GM12865 (cell line): ENCODE data around the gene MMP24.
A peak's percentile ranks its signal among the peaks of the same experiment; 100 is the strongest.

Source experiments
- DNase-seq: peaks from one replicate; pipeline ENCODE4 v3.0.0; 2010; ENCODE audit warnings: low read depth
- H3K4me3 ChIP-seq: 2 replicates; pipeline ENCODE4 v1.5.1; 2011; ENCODE audit warnings: mild to moderate bottlenecking, low read depth, low read length, control low read depth
- TF ChIP-seq, protein P1 (sequence below): IDR thresholded peaks from 2 replicates; pipeline ENCODE4 v1.5.1; 2011; ENCODE audit warnings: low read length, control low read depth, low read depth, inconsistent platforms; ENCODE audit not compliant: insufficient read depth; ENCODE audit errors: missing control alignments

MMP24 gene

DNA sequence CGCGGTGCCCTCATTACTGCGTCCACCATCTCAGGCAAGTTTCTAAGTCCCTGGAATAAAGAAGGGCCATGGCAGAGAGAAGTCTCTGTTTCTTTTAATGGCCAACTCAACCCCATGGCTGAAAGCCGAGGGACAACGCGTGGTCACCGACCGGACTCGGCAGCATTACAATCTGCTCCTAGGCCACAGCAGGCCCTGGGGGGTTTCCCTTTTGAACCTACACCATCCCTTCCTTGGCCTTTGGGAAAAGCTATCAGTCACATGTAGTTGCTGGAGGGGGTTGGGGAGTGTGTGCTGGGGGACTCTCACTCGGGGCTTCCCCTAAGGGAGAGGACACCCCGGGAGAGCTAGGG lies 76.9 kb downstream of the MMP24 start:
- TF ChIP-seq, protein P1, sequence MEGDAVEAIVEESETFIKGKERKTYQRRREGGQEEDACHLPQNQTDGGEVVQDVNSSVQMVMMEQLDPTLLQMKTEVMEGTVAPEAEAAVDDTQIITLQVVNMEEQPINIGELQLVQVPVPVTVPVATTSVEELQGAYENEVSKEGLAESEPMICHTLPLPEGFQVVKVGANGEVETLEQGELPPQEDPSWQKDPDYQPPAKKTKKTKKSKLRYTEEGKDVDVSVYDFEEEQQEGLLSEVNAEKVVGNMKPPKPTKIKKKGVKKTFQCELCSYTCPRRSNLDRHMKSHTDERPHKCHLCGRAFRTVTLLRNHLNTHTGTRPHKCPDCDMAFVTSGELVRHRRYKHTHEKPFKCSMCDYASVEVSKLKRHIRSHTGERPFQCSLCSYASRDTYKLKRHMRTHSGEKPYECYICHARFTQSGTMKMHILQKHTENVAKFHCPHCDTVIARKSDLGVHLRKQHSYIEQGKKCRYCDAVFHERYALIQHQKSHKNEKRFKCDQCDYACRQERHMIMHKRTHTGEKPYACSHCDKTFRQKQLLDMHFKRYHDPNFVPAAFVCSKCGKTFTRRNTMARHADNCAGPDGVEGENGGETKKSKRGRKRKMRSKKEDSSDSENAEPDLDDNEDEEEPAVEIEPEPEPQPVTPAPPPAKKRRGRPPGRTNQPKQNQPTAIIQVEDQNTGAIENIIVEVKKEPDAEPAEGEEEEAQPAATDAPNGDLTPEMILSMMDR, result no peak
- H3K4me3 ChIP-seq, result no peak overlapping the region
- DNase-seq, result no peak

DNA sequence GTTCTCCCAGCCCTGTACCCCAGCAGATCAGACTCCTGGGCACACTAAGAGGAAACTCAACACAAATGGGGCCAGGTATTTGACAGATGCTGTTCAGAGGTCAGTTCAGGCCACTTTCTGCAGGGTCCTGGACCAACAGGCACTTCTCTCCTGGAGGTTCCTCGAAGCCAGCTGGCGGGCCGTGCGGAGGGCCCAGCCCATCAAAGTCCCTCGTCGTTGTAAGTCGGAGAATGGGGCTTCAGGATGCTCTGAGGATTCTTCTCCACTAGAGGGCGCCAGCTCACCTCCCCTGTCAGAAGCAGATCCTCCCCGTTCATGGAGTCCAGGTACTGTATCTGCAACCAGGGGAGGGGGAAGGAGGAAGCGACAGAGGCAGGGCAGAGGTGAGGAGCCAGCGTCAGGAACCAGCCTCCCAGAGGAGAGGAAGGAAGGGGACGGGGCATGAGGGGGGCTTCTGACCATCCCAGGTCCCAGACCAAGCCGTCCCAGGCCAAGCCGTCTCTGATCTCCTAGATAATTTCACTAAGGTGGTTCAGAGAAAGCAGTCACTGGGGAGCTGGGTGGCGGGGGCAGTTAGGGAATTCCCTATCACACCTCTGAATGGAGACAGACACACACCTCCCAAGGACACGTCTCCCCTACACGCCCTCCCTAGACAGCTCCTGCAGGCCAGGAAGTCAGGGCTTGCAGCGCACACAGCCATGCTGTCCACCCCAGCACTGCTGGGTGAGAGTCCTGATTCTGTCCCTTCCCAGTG lies 77.4 kb downstream of the MMP24 start:
- TF ChIP-seq, protein P1, result peak; percentile 93
- DNase-seq, result peak; percentile 93
- H3K4me3 ChIP-seq, result no peak overlapping the region

DNA sequence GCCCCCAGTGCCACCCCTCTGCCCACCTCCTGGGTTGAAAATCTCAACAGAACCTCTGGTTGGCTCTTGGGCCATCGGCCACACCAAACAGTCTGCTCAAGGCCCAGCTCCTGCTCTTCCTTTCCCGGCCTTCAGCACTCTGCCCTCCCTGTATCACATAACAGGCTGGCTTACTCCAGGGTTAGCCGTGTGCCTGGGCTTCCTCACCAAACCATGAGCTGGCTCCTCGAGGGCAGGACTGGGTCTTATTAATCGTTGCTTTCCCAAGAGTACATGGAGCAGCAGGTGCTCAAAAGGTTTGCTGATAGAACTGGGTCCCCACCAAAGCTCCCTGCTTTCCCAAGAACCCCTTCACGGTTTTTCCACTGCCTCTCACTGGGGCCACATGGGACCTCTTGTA lies 78.5 kb downstream of the MMP24 start:
- TF ChIP-seq, protein P1, result no peak
- no peak for DNase-seq
- no peak overlapping the region for H3K4me3 ChIP-seq

DNA sequence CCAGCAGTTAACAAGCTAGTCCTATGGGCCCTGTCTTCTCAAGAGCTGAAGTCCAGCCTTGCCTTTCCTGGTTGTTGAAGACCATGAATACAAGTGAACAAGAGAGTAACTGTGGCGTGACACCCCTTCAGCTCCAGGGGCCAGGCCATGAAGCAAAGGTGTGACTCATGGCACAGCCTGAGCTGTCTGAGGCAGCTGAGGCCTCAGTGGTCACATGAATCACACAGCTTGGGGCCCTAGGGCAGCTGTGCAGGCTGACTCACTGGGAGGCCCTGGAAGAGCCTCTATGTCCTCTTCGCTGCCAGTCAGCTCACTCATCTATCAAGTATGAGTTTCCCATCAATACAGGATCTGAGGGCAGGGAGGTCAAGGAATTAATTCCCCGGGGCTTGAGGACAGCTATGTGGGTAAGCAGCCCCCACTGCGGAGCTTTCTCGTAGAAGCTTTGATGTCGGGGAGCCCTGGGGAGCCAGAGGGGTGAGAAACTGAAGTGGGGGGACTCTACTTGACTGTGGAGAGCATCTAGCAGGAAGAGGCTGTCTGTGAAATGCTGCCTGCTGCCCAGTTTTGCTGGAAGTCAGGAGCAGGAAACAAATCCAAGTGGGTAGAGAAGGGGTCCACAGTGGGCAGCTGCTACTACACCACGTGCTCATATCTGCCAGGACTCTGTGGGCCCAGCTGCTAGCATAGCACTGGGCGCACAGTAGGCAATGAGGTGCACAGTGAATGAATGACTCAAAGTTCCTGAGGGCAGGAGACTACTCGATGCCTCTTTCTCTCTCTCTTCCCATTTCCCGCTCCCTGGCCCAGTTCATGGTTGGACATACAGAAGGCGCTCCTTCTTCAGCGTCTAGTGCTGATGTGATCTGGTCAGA lies 79.4 kb downstream of the MMP24 start:
- H3K4me3 ChIP-seq, result no peak overlapping the region
- TF ChIP-seq, protein P1, result no peak
- DNase-seq, result no peak

DNA sequence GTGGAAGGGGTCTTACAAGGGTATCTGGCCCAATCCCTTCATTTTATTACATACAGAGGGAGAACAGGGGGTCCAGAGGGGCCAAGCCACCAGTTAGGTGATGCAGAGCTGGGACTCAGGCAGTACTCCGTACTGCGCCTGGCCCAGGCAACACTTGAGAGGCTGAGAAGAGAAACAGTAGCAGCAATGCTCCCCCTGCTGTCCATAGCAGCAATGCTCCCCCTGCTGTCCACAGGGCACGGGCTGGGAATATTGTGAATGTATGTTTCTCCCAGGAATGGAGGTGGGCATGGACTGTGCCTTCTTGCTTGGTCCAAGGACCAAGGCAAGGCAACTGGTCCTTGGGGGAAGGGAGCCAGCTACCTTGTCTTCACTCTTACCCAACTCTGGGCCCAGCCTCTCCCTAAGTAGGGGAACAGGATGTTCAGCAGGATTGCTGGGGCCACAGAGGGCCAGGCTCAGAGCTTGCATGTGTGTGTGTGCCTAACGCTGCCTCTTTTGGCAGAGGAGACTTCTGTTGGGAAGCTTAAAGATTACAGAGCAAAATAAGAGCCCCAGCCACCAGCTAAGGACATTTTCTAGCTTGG lies 80.5 kb downstream of the MMP24 start:
- peak; percentile 27 for DNase-seq
- H3K4me3 ChIP-seq, result no peak overlapping the region
- TF ChIP-seq, protein P1, result peak; percentile 50

DNA sequence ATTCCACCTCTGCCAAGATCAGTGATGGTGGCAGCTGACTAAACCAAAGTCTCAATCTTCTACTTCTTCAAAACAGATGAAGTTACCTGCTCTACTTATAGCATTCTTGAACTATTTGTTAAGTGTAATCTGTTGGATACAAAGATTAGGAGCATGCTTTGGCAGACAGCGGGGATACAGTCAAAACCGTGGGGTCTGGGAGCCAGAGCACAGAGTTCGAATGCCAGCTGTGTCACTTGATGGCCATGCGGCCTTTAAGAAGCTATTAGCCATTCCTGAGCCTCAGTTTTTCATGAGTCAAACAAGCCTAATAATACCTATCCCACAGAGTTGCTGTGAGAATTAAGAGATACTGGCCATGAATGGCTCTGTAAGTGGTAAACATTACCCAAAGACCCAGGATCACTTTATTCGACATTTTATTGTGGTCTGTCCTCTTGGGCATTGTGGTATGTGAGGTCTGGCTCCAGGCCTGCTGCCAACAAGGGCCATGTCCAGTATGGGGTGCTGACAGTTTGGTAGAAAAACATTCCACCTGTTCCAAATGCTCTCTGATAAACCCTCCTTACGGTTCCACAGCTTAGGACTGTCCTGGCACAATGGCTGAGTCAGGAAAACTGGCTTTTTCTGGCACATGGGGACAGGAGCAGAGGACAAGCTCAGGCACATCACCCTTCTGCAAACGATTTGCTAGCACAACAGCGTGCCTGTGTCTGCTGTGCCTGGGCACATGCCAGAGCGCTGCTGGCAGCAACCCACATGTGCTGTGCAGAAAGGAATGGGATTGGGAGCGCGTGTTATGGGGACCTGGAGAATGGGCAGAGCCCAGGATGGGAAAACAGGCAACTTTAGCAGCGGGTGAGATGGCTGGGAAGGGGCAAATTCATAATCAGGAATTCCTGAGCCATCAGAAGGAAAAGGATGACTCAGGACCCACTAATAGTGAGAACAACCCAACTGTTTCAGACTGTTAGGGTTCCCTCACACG lies 81.5 kb downstream of the MMP24 start:
- no peak for DNase-seq
- TF ChIP-seq, protein P1, result no peak
- no peak overlapping the region for H3K4me3 ChIP-seq
